SK-N-DZ (cell line): ENCODE data around the gene ZNF502.

Experiments used
- DNase-seq: peaks from one replicate; pipeline ENCODE4 v3.0.0-alpha.2; 2015; ENCODE audit warnings: low spot score

ZNF502 gene

DNA sequence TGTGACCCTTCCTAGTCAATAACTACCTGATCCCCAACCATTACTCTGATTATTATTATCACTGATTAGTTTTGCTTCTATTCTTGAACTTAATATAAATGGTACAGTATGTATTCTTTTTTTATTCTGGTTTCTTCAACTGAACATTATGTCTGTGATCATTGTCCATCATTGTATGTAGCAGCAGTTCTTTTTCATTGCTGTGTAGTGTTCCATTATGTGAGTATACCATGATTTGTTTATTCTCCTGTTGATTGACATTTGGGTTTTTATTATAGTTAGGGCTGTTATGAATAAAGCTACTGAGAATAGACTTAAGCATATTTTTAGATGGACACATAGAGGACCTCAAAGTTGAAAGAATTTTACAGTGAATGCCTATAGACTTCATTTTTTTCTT lies 51.8 kb downstream of the ZNF502 start:
- no peak for DNase-seq

DNA sequence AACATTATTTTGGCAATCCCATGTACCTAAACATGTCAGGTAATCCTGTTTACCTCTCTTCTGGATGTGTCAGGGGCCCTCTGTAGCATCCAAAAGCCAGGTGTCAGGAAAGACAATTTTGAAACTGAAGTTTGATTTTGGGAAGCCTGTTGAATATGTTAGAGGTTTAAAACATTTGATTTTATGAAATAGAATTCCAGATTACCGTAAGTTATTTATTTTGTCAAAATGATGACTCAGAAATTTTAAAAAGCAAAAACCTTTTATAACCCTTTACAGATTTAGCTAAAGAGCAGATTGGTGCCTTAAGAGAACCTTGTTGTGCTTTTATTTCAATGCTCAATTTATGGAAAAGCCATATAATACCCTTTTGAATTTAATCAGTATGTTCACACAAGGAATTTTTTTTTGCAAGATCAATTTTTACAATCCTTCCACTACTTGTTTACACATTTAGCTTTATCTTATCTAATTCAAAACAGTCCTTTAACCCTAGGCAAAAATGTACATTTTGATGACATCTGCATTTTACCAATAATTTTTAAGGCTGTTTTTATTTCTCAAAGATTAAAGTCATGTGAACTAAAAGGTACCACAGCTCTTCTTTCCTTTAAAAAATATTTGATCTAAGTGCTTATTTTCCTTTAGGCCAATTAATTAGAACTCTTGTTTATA lies 59.1 kb downstream of the ZNF502 start:
- DNase-seq: no peak

DNA sequence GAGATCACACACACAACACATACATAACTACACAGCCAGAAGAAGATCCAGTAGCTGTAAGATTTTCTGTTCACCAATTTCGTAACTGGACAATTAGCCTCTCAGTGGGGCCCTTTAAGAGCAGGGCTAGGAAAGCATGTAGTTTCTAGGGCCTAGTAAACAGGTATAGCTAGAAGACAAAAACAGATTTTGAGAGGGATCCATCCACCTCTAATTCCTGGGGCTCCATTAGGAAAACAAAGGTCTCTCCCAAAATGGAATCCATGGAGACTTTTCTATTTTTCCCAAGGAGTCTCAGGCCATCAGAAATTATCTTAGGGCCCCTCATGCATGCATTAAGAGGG lies 59.6 kb downstream of the ZNF502 start:
- DNase-seq: no peak
